OCI-LY3 (cell line): ENCODE data around the gene KCNMA1.

Experiments
- EZH2phosphoT487 ChIP-seq: fragments of 200-600 bp; shearing (Covaris generic); IDR thresholded peaks from 2 replicates; pipeline ENCODE4 v1.6.1; 2018; ENCODE audit warnings: antibody characterized with exemption, mixed run types, low read depth
- TF ChIP-seq, protein P1 (sequence below): fragments of 200-600, 300-600 bp; sonication (generic); IDR thresholded peaks from 2 replicates; pipeline ENCODE4 v1.5.1; 2014; ENCODE audit warnings: antibody characterized with exemption, low read length, low read depth

DNA sequence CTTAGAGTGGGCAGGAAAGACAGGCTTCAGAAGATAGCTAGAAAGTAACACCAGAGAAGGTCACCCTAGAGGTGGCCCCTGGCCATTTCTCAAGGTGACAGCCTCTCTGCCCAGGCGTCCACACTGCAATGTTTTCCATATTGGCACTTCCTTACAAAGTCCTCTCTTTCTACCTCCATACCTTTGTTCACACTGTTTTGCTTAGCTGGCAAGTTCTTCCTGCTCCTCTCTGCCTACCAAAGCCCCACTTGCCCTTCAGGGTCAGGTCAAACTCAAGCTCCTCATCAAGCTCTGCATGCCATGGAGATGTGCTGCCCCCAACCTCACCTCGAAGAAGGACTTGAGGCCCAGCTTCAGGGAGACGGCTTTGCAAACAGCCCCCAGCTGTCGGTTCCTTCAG, 190.9 kb downstream of the KCNMA1 start:
- TF ChIP-seq EZH2phosphoT487, result no peak
- TF ChIP-seq, protein P1, sequence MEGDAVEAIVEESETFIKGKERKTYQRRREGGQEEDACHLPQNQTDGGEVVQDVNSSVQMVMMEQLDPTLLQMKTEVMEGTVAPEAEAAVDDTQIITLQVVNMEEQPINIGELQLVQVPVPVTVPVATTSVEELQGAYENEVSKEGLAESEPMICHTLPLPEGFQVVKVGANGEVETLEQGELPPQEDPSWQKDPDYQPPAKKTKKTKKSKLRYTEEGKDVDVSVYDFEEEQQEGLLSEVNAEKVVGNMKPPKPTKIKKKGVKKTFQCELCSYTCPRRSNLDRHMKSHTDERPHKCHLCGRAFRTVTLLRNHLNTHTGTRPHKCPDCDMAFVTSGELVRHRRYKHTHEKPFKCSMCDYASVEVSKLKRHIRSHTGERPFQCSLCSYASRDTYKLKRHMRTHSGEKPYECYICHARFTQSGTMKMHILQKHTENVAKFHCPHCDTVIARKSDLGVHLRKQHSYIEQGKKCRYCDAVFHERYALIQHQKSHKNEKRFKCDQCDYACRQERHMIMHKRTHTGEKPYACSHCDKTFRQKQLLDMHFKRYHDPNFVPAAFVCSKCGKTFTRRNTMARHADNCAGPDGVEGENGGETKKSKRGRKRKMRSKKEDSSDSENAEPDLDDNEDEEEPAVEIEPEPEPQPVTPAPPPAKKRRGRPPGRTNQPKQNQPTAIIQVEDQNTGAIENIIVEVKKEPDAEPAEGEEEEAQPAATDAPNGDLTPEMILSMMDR, result no peak
